Measurements from ENCODE around the gene PPM1H. TPM values are rescaled to one million over a fixed set of nuclear protein-coding genes. Genes with fewer than 3 reads are reported as not detected.

Gene PPM1H
- total and polyA plus RNA-seq, 4 donors, result 2.3 to 7.2 (median 4.1) TPM

- H3K9ac ChIP-seq (ENCODE audit: low read depth in 1 of 2, low read length in 2 of 2), result no peak overlapping the region
- no peak for DNase-seq (ENCODE audit: low spot score)
- H3K9me3 ChIP-seq (ENCODE audit: control insufficient read depth in 4 of 4, low read length in 3 of 4), result no peaks in the 10 kb centered on the region
- no peak overlapping the region for H3K4me3 ChIP-seq (ENCODE audit: low read depth in 1 of 3, low read length in 3 of 3)
- TF ChIP-seq FOXA1 (IDR thresholded peaks at IDR 0.05) (no peak), HNF4G (IDR thresholded peaks at IDR 0.05) (no peak), NR2F2 (IDR thresholded peaks at IDR 0.05) (no peak), TAF1 (conservative IDR thresholded peaks at IDR 0.05) (no peak), HNF4A (conservative IDR thresholded peaks at IDR 0.05) (no peak)
- H3K36me3 ChIP-seq (ENCODE audit: control insufficient read depth in 4 of 4, insufficient read depth in 3 of 4, low read depth in 1 of 4, low read length in 3 of 4), result no peaks in the 10 kb centered on the region
- WGBS, result 66% methylated on average over 3 of the region's 3 CpGs
- no peak overlapping the region for H3K27ac ChIP-seq (ENCODE audit: low read depth in 1 of 2, low read length in 2 of 2)
- H3K4me1 ChIP-seq (ENCODE audit: control insufficient read depth in 4 of 4, insufficient read depth in 4 of 4, low read length in 3 of 4), result no peaks in the 10 kb centered on the region
- H3K27me3 ChIP-seq (ENCODE audit: control insufficient read depth in 4 of 4, insufficient read depth in 4 of 4, low read length in 3 of 4), result no peaks in the 10 kb centered on the region
These were observed 287.4 kb downstream of the PPM1H start for GRCh38 chr12:62647586-62647985.

GRCh38 chr12:62646566-62646965 is 288.4 kb downstream of the PPM1H start:
- H3K27me3 ChIP-seq (ENCODE audit: control insufficient read depth in 4 of 4, insufficient read depth in 4 of 4, low read length in 3 of 4), result no peaks in the 10 kb centered on the region
- no peak for DNase-seq (ENCODE audit: low spot score)
- no peak overlapping the region for H3K4me3 ChIP-seq (ENCODE audit: low read depth in 1 of 3, low read length in 3 of 3)
- no peaks in the 10 kb centered on the region for H3K4me1 ChIP-seq (ENCODE audit: control insufficient read depth in 4 of 4, insufficient read depth in 4 of 4, low read length in 3 of 4)
- H3K27ac ChIP-seq (ENCODE audit: low read depth in 1 of 2, low read length in 2 of 2), result no peak overlapping the region
- H3K9me3 ChIP-seq (ENCODE audit: control insufficient read depth in 4 of 4, low read length in 3 of 4), result no peaks in the 10 kb centered on the region
- no peaks in the 10 kb centered on the region for H3K36me3 ChIP-seq (ENCODE audit: control insufficient read depth in 4 of 4, insufficient read depth in 3 of 4, low read depth in 1 of 4, low read length in 3 of 4)
- H3K9ac ChIP-seq (ENCODE audit: low read depth in 1 of 2, low read length in 2 of 2), result no peak overlapping the region
- TF ChIP-seq CTCF (IDR thresholded peaks at IDR 0.05; ENCODE audit: low read depth, low read length, missing input control), result no peak
- TF ChIP-seq HNF4G (IDR thresholded peaks at IDR 0.05), result no peak
- no peak for TF ChIP-seq YY1 (IDR thresholded peaks at IDR 0.05)
- TF ChIP-seq NR2F2 (IDR thresholded peaks at IDR 0.05), result no peak
- TF ChIP-seq FOXA2 (IDR thresholded peaks at IDR 0.05), result no peak
- TF ChIP-seq TAF1 (conservative IDR thresholded peaks at IDR 0.05), result no peak
- no peak for TF ChIP-seq EGR1 (IDR thresholded peaks at IDR 0.05; ENCODE audit: low read depth in 2 of 2)
- TF ChIP-seq GABPA (IDR thresholded peaks at IDR 0.05 in 1 of 2, conservative IDR thresholded peaks at IDR 0.05 in 1 of 2), result no peak
- TF ChIP-seq FOXA1 (IDR thresholded peaks at IDR 0.05), result no peak
- TF ChIP-seq RXRA (IDR thresholded peaks at IDR 0.05), result no peak
- TF ChIP-seq HNF4A (conservative IDR thresholded peaks at IDR 0.05), result no peak
- TF ChIP-seq ATF3 (IDR thresholded peaks at IDR 0.05), result no peak
- no peak for TF ChIP-seq REST (IDR thresholded peaks at IDR 0.05)
- TF ChIP-seq ZBTB33 (IDR thresholded peaks at IDR 0.05), result no peak
- TF ChIP-seq RAD21 (IDR thresholded peaks at IDR 0.05), result no peak
- no peak for TF ChIP-seq SP1 (IDR thresholded peaks at IDR 0.05)
- TF ChIP-seq MAX (IDR thresholded peaks at IDR 0.05), result no peak
- TF ChIP-seq JUND (IDR thresholded peaks at IDR 0.05), result no peak
- 89% methylated on average over 8 of the region's 8 CpGs for WGBS

Data from liver (tissue), 9 donors.